Dermis blood vessel endothelial cell (primary cell): Measurements from ENCODE around the gene APOM. TPM values are rescaled to one million over a fixed set of nuclear protein-coding genes. Genes with fewer than 3 reads are reported as not detected.

Experiments
- DNase-seq: peaks from one replicate; pipeline ENCODE4 v3.0.0; 2010
- total RNA-seq: library from RNA; depleted of rRNA; stranded (reverse); fragments of >200 nt; gene quantifications from 2 replicates; pipeline ENCODE4 v1.2.3, GENCODE V29; 2014

Gene APOM
- total RNA-seq, 1 donor from 2014 or later = 0.34 TPM

DNA sequence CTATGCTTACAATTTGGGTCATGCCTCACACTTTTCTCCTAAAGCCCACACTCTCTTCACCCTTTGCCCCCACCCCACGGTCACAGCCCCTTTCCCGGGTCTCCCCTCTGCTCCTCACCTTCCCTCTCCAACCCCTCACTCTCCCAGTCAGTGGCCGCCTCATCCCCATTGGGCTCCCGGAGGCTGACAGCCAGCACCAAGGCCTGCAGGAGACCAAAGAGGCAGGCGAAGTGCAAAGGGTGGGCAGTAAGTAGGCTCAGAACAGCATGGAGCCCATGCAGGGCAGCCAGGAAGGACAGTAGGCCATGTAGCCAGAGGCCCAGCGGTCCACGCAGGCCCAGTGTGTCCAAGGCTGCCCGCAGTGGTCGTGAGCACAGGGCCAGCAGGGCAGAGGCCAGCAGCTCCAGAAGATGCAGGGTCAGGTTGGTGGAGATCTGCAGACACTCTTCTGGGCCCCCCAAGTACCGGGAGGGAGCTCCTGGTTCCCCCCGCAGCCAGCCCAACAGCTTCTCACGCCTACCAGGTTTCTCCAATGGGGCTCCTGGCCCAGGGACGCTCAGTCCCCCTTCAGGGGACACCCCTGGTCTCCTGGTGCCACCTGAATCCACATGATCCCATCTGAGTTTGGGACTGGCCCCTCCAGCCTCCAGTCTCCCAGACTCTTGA, 3.4 kb downstream of the APOM start:
- no peak for DNase-seq

DNA sequence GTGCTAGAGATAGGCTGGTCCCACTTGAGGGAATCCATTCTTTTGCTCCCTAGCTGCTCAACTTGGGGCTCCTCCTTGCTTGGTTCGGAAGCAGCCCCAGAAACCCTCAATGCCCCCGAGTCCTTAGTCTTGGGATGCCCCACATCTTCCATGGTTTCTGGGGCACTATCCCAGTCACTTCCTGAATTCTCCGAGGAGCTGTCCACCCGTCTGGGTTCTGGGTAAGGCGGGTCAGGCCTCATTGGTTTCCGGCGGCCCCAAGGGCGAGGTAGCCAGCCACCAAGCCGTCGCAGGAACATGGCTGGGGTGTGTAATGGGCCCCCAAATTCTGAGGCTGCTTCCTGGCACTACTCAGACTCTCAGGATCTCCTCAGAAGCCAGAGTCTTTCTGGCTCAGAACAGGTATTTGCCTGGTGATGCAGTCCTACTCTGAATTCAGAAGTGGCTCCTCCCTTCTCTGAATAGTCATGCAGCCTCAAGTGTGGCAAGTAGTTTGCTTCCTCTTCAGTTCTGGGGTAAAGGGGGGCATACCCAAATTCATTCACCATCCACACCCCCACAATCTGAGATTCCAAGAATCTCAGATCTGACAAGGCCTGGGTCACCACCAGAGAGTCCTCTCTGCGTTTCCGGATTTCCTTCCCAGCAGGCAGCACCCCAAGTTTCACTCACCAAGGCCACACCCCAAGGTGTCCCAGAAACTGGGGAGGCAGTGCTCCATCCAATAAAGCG, 4.1 kb downstream of the APOM start:
- peak; percentile 50 for DNase-seq

DNA sequence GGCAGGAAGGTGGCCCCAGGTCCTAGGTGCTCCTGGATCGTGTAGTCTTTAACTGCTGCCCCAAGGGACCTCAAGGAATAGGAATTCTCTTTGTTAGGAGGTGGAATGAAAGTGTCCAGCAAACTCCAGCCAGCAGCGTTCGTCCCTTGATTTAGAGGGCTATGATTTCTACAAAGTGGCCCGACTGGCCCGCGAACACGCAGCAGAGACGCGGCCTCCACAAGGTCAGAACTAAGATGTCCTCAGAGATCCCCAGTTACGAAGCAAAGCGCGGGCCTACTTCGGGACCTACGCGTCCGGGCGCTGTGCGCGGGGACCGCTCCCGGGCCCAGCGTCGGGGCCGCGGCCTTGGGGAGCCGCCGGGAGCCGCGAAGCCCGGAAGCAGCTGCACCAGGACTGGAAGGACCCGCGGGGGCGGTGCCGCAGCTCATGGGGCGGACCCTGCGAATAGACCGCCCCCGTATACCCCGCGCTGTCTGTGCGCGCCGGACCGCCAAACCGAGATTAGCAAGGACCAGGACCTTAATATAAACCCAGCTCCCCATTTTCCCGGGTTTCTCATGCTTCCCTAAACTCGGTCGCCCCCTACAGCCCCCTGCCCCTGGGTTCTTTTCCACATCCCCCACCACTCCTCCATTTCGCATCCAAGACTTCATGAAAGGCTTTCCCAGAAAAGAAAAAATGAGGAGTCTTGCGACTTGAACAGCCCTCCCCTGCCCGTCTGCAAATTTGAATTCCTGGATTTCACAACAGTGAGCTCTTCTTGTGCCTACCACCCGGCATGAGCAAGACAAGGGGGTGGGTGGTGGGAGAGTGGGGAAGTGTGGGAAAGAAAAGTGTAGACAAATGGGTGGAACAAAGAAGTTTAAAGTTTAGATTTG, 4.9 kb downstream of the APOM start, which contains the start of gene C6orf47:
C6orf47 (minus strand) TSS at position 398 of the 881 bp plus-strand sequence. CDS start 831 bp downstream, outside the sequence.
- DNase-seq = peak; percentile 90

DNA sequence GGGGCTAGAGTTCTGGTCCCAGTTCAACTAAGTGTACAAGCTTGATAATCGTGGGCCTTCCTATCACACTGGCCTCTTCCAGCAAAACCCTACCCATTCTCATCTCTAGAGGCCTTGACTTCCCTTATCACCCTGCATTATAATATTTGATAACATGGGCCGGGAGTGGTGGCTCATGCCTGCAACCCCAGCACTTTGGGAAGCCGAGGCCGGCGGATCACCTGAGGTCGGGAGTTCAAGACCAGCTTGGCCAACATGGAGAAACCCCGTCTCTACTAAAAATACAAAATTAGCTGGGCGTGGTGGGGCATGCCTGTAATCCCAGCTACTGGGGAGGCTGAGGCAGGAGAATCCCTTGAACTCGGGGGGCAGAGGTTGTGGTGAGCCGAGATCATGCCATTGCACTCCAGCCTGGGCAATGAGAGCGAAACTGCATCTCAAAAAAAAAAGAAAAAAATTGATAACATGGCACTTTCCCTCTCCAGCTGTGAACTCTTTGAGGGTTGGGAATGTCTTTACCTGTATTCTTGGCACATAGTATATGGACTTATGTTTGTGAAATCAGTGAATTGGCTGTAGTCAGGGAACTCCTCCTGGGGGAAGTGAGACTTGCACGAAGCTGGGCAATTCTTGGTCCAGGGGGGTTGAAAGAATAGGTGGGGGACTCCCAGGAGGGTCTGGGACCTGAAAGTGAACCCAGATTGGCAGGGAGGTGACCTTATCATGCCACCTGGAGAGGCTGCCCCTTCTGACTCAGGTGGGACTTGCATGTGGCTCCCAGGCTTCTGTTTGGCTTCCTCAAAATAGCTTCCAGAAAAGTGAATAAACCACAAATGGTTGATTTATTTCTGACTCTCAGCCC, 5.8 kb downstream of the APOM start:
- DNase-seq = no peak

DNA sequence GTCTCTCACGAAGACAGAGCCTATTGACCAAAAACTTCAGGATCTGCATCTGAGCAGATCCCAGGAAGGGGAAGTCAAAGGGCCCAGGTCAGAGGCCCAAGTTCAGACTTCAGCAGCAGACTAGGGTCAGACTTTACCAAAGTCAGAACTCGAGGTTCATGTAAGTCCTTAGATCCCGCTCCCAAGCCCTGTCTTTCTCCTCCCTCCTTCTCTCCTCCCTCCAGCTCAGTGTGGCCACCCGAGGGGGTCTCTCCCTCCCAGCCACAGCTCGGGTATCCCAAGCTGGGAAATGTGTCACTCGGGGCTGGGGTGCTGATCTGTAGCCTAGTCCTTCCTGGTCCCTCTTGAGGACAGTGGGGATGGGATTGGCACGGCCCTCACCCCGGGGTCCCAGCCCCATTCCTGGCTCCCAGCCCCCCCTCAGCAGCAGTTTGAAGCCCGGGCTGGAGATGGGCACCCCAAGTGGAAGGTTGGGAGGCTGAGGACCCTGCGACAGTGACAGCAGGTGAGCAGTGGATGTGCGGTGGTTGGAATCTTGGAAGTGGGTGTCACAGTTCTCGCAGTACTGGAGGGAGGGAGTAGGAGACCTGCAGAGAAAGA, 6.5 kb downstream of the APOM start:
- DNase-seq = no peak

DNA sequence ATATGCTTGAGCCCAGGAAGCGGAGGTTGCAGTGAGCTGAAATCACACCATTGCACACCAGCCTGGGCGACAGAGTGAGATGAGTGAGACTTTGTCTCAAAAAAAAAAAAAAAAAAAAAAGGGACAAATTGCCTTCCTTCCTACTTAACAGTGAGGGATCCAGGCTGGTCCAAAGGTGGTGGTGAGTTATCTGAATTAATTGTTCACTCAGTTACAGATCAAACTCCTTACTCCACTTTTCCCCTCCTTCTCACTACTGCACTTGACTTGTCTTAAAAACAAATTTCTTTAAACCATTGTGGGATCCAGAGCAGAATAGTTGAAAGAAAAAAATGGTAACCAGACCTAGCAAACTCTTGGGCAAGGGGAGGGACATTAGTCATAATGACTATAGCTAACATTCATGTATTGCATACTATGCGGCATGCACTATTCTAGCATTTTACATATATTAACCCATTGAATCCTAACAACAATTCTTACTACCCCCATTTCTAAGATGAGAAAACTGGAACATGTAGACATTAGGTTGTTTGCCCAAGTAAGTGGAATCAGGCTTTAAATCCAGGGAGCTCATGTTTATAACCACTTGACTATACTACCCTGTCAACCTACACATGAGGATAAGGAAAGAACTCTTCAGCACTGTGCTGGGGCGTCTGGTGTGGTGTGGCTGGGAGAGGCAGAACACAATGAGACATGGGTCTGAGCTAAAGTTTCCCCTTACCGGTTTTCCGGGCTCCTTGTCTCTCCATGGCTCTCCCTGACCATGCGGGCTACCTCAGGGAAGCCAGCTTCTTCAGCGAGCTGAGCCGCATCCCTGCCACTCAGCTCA, 7.6 kb downstream of the APOM start:
- DNase-seq = no peak

DNA sequence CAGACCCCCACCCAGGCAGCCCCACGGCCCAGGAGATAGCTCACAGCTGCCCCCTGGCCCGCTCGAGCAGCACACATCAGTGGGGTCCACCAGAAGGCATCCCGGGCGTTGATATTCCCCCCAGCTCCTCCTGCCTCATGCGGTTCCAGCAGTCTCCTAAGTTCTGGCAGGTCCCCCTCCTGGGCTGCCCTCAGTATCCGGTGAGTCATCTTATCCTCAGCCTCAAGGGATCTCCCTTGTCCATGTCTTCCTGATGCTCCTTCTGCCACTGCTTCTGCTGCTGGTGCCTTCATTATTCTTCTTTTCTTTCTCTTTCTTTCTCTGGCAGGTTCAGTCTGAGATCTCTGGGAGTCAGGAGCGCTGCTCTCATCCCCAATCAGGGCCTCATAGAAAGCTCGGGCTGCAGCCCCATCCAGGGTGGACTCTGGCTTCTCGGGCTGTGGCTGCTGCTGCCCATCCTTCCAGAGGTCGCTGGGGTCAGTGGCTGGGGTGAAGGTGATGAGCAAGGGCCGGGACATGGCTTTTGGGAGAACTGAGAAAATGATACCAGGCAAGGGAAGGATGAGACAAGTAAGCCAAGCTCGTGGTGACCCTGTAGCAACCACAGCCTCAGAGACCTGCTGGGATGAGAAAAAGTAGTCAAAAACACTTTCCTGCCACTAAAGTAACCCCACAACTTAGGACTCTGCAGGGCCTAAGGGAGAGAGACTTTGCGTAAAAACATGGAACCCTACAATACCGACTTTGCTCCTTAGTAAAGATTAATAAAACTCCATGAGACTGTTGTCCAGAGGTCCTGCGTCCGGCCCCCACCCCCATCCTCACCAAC, 8.5 kb downstream of the APOM start:
- DNase-seq = peak; percentile 75

GRCh38 chr6:31664790-31665500, 9.3 kb downstream of the APOM start, which contains the start of gene GPANK1:
TSS of gene GPANK1 (minus strand) at chr6:31664997. CDS start at chr6:31664478, 519 bp downstream.
- DNase-seq = peak; percentile 97

DNA sequence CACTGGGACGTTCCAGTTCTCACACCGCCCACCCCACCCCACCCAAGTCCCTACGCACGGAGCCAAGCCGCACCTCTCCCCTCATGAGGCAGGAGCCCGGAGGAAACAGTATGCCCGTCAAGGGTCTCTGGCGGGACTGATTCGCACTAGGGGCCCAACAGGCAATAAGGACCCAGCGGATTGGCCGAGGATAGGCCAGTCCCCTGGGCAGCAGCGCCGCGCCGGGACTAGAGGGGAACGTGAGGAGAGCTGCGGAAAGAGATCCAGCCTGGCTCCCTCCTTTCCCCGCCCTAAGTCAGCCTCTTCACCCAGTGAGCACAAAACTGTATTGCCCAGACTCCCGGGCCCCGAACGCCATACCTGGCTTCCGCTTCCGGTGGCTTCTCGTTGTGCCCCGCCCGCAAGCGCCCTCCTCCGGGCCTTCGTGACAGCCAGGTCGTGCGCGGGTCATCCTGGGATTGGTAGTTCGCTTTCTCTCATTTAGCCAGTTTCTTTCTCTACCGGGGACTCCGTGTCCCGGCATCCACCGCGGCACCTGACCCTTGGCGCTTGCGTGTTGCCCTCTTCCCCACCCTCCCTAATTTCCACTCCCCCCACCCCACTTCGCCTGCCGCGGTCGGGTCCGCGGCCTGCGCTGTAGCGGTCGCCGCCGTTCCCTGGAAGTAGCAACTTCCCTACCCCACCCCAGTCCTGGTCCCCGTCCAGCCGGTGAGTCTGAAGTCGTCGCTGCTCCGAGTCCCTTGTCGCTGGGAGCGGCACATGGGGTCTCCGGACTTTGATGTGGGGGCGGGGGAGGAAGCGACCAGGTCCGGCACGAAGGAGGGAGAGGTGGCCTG, 10.0 kb downstream of the APOM start, which contains the start of gene CSNK2B:
CSNK2B (plus strand) TSS at position 580 of the 836 bp plus-strand sequence. CDS start 752 bp downstream, outside the sequence.
- DNase-seq = peak; percentile 98

DNA sequence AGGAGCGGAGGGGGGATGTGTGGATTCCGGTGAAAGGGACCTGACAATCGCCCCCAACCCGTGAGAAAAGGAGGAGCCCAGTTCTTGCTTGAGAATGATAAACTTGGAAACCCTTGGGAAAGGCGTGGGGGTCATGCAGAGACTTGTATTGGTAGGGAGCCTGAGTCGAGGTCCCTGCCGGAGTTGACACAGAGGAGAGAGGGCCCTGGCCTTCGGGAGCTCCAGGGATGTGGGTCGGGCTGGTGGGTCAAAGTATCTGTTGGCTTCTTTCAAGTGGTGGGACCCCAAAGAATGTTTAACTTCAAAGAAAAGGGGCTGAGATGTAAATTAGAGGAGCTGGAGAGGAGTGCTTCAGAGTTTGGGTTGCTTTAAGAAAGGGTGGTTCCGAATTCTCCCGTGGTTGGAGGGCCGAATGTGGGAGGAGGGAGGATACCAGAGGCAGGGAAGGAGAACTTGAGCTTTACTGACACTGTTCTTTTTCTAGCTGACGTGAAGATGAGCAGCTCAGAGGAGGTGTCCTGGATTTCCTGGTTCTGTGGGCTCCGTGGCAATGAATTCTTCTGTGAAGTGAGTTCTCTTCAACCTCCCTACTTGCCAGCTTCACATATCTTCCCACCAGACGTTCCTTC, 10.8 kb downstream of the APOM start:
- DNase-seq = no peak

DNA sequence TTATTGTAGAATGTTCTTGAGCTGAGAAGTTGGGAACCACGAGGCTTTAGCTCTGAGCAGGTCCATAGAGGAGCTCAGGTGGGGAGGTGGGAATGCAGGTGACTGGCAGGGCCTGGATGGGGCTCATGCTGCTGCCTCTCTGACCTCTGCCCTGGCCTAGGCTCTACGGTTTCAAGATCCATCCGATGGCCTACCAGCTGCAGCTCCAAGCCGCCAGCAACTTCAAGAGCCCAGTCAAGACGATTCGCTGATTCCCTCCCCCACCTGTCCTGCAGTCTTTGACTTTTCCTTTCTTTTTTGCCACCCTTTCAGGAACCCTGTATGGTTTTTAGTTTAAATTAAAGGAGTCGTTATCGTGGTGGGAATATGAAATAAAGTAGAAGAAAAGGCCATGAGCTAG, 14.0 kb downstream of the APOM start, which contains the start of gene LY6G5B:
LY6G5B (plus strand) TSS at position 301 of the 400 bp plus-strand sequence. CDS start 975 bp downstream, outside the sequence.
- DNase-seq = no peak

DNA sequence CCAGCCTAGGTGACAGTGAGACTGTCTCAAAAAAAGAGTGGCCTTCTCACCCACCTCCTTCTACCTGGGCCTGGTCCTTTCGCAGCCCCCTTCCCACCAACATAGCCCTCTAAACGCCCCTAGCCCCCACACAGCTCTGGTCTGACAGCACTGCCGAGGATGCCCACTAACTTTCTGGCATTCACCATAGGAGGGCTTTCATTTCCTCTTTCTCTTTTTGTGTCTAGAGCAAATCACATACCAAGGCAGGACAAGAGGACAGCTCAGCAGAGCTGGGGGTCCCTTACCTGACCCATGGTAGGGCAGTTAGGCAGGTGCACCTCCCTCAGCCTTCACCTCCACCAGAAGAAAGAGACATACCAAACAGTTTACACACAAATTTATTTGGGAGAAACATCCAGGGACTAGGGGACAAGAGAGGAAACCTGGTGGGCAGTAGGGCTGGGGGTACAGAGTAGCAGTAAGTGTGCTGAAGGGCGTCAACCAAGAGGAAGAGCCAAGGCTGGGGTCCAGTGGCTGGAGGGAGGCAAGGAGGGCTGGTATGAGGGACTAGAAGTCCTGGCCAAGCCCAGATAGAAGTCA, 20.7 kb downstream of the APOM start:
- DNase-seq = no peak

GRCh38 chr6:31676904-31677303, 21.2 kb downstream of the APOM start:
- no peak for DNase-seq

DNA sequence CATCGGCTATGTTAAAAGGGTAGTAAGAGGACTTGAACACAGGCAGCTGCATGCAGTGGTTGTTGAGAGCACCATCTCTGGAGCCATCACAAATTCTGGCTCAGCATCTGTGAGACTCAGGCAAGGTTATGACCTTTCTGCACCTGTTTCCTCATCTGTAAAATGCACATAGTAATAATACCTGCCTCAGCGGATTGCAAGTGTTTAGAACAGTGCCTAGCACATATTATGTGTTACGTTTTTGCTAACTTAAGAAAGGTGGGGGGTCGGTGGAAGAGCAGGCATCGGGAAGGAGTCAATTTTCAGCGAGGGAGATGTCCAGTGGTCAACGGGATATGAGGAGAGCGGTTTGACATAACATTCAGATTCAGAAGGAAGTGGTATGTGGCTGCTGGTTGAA, 22.3 kb downstream of the APOM start:
- DNase-seq = no peak

GRCh38 chr6:31680226-31681134, 24.8 kb downstream of the APOM start, which contains the start of gene LY6G5C:
TSS of gene LY6G5C (minus strand) at chr6:31681067. CDS start at chr6:31680373, 694 bp downstream.
- DNase-seq = peak; percentile 92
